HG03439 (cell line): Measurements from ENCODE around the gene HOPX.
"Not testable (repeated sequence)": the region's sequence is repeated elsewhere in the genome, so short reads cannot be mapped to it uniquely, and the experiment has no call there.

Experiments used
- ATAC-seq: cut with Tn5 transposase; IDR thresholded peaks from one replicate; pipeline ENCODE4 v1.9.1; 2021; ENCODE audit warnings: mild to moderate bottlenecking, moderate library complexity; ENCODE audit not compliant: unreplicated experiment

The HOPX gene

GRCh38 chr4:56655627-56656345, 25.3 kb downstream of the HOPX start:
- ATAC-seq = no peak

GRCh38 chr4:56655209-56655626, 25.9 kb downstream of the HOPX start:
- ATAC-seq = no peak

GRCh38 chr4:56654238-56654632, 26.9 kb downstream of the HOPX start:
- no peak for ATAC-seq

GRCh38 chr4:56653461-56654237, 27.4 kb downstream of the HOPX start:
- no peak for ATAC-seq

- no peak for ATAC-seq
Measured at GRCh38 chr4:56652196-56652595, 28.9 kb downstream of the HOPX start.

DNA sequence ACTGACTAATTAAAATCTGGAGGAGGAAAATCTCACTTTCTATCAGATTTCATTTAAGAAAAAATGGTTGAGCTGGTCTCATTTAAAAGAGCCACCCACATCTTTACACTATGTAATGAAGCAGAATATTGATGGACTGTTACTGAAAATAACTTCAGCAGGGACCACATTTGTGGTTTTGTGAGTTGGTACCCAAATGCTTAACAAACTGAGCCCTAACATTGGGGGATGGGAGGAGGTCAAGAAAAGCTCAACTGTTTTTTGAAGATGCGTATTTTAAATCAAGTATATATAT, 30.1 kb downstream of the HOPX start:
- ATAC-seq = no peak

DNA sequence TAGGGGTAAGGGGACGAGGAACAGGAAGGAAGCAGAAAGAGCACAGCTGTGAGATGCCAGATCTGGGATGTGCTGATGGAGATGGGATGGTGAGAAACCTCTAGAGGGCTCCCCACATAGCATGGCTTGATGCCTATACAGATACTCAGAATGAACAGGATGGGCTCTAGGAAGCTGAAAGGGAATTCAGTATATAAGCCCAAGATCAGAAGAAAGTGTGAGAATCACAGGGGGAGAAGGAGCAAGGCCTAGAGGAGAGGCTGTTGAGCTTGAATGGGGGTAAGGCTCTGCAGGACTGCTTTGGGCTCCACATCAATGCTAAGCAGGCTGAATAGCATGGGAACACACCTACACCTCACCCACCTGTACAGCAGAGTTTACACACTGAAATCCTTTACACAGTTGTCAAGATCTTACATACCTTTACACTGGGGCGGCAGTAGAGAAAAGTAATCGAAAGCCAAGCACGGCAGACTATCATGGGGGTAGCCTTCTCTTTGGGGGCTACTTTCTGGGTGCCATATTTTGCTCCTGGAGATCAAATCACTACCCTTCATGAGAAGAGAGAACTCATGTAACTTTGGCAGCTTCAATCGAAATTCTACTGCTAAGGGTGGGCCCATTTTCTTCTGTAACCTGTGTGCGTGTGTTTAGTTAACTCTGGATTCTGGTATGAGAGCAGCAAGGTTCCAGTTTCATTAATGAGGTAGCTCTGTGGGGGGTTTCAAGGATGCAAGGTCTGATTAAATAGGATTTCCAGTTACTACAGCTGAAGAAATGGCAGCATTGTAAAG, 30.6 kb downstream of the HOPX start:
- ATAC-seq = no peak

DNA sequence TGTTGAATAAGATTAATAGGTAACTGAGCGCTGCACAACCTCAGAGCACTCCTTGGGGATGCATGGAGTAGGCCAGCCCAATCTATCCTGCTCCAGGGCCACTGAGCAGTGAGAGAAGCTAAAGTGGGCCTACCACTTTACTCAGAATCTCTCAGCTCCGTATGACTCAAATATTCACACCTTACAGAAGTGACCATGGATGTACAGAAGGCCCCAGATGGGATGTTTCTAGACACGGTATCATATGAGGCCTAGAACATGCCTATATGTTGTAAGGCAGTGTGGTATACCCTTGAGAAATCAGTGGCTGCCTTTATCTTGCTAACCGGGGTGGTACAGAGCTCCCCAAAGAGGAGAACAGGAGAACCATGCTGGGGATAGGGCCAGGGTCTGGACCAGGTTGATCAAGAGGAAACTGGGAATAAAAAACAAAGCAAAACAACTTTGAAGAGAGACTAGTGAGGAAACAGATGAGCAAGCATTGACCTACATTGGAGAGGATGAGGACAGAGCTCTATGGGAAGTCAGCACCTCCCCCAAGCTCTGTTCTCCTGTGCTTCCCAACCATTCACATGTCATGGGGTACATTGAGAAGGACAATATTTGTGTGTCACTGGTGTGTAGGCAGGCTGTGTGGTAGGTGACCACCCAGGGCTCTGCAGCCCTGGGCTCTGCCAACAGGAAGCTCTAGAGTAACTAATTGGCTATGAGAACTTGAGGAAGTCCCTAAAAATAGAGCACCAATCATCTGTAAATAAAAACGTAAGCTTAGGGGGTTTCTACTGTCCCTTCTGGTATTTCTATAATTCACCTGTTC, 31.4 kb downstream of the HOPX start:
- no peak for ATAC-seq

- no peak for ATAC-seq
Measured at GRCh38 chr4:56648824-56649151, 32.3 kb downstream of the HOPX start.

- no peak for ATAC-seq
Measured at GRCh38 chr4:56648021-56648823, 32.9 kb downstream of the HOPX start.

GRCh38 chr4:56646341-56646740, 34.8 kb downstream of the HOPX start:
- no peak for ATAC-seq

- ATAC-seq = no peak
Measured at GRCh38 chr4:56643596-56643995, 37.5 kb downstream of the HOPX start.

DNA sequence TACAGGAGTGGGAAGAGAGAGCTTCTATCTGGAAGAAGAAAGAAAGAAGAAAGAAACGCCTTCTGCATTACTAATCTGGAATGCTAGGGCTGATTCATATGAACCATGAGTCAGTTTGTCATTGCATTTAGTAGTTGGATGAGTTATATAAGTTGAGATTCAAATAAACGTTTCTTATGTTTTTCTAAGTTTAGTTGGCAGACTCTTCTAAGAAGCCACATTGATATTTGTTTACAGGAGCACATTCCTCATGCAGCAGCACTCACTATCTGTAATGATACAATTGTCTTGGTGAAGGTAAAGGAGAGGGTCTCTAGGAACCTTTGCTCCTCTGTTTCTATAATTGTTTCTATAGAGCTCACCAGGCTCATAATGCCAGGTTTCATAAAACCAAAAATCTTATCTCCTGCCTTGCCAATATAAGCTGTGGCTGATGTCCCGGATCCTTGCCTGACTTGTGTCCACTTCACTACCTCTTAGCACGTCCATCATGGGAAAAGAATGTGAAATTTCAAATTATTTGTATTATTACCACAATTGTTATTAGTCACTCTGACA, 39.5 kb downstream of the HOPX start:
- ATAC-seq = no peak

DNA sequence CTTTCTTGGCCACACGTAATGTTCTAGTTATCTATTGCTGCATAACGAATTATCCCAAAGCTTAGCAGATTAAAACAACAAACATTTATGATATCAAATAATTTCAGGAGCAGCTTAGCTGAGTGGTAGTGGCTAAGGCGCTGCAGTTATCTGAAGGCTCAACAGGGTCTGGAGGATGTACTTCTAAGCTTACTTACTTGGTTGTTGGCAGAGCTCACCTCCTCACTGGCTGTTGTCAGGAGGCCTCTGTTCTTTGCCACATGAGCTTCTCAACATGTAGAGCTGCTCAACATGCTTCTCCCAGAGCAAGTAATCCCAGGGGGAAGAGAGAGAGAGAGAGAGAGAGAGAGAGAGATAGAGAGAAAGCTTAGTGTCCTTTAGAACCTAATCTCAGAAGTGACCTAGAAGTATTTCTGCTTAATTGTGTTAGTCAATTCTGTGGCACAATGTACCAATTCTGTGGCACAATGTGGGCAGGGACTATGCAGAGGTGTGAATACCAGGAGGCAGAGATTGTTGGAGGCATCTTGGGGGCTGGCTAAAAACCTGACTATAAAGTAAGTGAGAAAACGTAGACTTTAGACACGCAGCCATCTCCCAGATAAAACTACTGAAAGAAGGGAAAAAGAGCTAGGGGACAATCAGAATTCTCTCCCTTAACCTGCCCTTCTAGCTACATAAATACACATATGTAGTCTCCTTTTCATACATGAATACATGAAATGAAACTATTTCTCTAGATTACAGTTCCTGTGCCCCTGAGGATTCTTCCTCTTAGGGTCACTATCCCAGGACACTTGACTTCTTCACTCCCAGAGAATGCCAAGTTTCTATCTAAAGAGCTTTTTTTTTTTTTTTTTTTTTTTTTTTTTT, 40.2 kb downstream of the HOPX start:
- ATAC-seq = no peak

GRCh38 chr4:56637791-56638190, 43.3 kb downstream of the HOPX start:
- no peak for ATAC-seq

DNA sequence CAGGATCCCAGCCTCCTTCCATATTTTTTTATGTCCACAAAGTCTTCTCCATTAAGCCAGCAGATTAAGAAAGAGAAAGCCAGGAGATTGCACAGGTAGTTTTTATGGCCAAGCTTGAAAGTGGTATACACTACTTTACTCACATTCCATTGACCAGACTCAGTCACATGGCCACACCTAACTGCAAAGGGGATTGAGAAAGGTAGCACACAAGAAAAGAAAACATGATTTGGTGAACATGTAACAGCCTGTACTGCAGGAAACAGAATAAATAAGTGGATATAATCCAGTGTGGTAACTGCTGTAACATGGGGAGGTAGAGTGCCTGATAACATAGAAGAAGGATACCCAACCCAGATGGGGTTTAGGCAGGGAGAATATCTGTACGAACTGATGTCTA, 43.9 kb downstream of the HOPX start:
- ATAC-seq = no peak

- ATAC-seq = not testable (repeated sequence)
Measured at GRCh38 chr4:56634954-56635353, 46.1 kb downstream of the HOPX start.

GRCh38 chr4:56633486-56633885, 47.6 kb downstream of the HOPX start:
- ATAC-seq = no peak
